GM12891 (cell line): Measurements from ENCODE around the gene CCDC9B.

Source experiments
- PAX5 ChIP-seq: IDR thresholded peaks from 2 replicates; pipeline ENCODE4 v1.6.1; 2011; ENCODE audit warnings: low read length, moderate library complexity, mild to moderate bottlenecking; ENCODE audit not compliant: insufficient read depth, severe bottlenecking
- POLR2A ChIP-seq: IDR thresholded peaks from 2 replicates; pipeline ENCODE4 v1.6.1; 2011; ENCODE audit warnings: low read depth, low read length, control low read depth
- POLR2AphosphoS5 ChIP-seq: IDR thresholded peaks from 2 replicates; pipeline ENCODE4 v1.6.1; 2011; ENCODE audit warnings: low read depth, low read length, control low read depth

- TF ChIP-seq PAX5: no peak
- TF ChIP-seq POLR2AphosphoS5: no peak
- no peak for TF ChIP-seq POLR2A
Measured at GRCh38 chr15:40314723-40315276, 25.9 kb downstream of the CCDC9B start.
